Suprapubic skin (tissue), 4 donors: Measurements from ENCODE around the gene CFAP58.

Source experiments
- EP300 ChIP-seq: sonication (generic); formaldehyde crosslinking; IDR thresholded peaks from one replicate; pipeline ENCODE4 v1.6.1; 2017; ENCODE audit warnings: antibody characterized with exemption
- POLR2A ChIP-seq, 2 donors: fragments of 450-650 bp; IDR thresholded peaks; one replicate each; pipeline ENCODE4 v1.6.1; 2017; ENCODE audit warnings: antibody characterized with exemption in 2 of 2, mild to moderate bottlenecking in 2 of 2, moderate library complexity in 2 of 2
- POLR2AphosphoS5 ChIP-seq, 3 donors: sonication (generic); formaldehyde crosslinking; IDR thresholded peaks; one replicate each; pipeline ENCODE4 v1.6.1; 2017; ENCODE audit warnings: antibody characterized with exemption in 3 of 3
- TF ChIP-seq, protein P1 (sequence below), 2 donors: fragments of 200-600 bp in 1 of 2; fragments of 450-650 bp in 1 of 2; sonication (generic) in 1 of 2; IDR thresholded peaks; one replicate each; pipeline ENCODE4 v1.5.1; 2016 to 2019; ENCODE audit warnings: antibody characterized with exemption in 2 of 2, mild to moderate bottlenecking in 1 of 2, moderate library complexity in 1 of 2

DNA sequence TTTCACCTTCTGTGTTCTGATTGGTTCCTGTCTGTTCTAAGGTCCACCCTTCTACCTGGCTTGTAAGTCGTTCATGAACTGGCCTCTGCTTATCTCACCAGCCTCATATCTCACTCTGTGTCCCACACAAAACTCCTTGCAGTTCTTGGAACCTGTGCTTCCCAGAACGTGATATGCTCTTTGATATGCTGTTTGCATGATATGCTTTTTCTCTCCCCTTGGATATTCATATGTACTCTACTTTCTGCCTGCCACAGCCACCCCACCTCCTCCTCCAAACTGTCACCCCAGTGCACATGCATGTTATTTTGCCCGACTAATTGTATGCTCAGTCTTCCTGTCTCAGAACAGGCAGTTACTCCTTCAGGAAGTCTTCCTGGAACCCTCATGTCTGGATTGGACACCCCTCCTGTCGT, 13.5 kb upstream of the CFAP58 start:
- TF ChIP-seq, protein P1, sequence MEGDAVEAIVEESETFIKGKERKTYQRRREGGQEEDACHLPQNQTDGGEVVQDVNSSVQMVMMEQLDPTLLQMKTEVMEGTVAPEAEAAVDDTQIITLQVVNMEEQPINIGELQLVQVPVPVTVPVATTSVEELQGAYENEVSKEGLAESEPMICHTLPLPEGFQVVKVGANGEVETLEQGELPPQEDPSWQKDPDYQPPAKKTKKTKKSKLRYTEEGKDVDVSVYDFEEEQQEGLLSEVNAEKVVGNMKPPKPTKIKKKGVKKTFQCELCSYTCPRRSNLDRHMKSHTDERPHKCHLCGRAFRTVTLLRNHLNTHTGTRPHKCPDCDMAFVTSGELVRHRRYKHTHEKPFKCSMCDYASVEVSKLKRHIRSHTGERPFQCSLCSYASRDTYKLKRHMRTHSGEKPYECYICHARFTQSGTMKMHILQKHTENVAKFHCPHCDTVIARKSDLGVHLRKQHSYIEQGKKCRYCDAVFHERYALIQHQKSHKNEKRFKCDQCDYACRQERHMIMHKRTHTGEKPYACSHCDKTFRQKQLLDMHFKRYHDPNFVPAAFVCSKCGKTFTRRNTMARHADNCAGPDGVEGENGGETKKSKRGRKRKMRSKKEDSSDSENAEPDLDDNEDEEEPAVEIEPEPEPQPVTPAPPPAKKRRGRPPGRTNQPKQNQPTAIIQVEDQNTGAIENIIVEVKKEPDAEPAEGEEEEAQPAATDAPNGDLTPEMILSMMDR (IDR thresholded peaks at IDR 0.05), result no peak
- TF ChIP-seq POLR2A (IDR thresholded peaks at IDR 0.05) (no peak), EP300 (no peak), POLR2AphosphoS5 (IDR thresholded peaks at IDR 0.05) (no peak)
